Suprapubic skin (tissue), 4 donors: Measurements from ENCODE around the gene NRXN3. TPM values are rescaled to one million over a fixed set of nuclear protein-coding genes. Genes with fewer than 3 reads are reported as not detected.

ENCODE experiments used
- DNase-seq, 2 donors: peaks; one replicate each; pipeline ENCODE4 v3.0.0-alpha.2; 2019; ENCODE audit warnings: low spot score in 2 of 2
- H3K27ac ChIP-seq: fragments of 200-600 bp; sonication (generic); one replicate; pipeline ENCODE4 v1.5.1; 2019
- H3K27me3 ChIP-seq: fragments of 200-600 bp; sonication (generic); one replicate; pipeline ENCODE4 v1.5.1; 2019
- H3K36me3 ChIP-seq: fragments of 200-600 bp; sonication (generic); one replicate; pipeline ENCODE4 v1.5.1; 2019
- H3K4me1 ChIP-seq: fragments of 200-600 bp; sonication (generic); one replicate; pipeline ENCODE4 v1.5.1; 2019
- H3K4me3 ChIP-seq: fragments of 200-600 bp; sonication (generic); one replicate; pipeline ENCODE4 v1.5.1; 2019; ENCODE audit warnings: mild to moderate bottlenecking
- H3K9me3 ChIP-seq: fragments of 200-600 bp; sonication (generic); one replicate; pipeline ENCODE4 v1.5.1; 2019
- CTCF ChIP-seq, 2 donors: fragments of 200-600 bp in 1 of 2; fragments of 450-650 bp in 1 of 2; sonication (generic) in 1 of 2; IDR thresholded peaks; one replicate each; pipeline ENCODE4 v1.5.1; 2016 to 2019; ENCODE audit warnings: antibody characterized with exemption in 2 of 2, mild to moderate bottlenecking in 1 of 2, moderate library complexity in 1 of 2
- EP300 ChIP-seq: sonication (generic); formaldehyde crosslinking; IDR thresholded peaks from one replicate; pipeline ENCODE4 v1.6.1; 2017; ENCODE audit warnings: antibody characterized with exemption
- POLR2A ChIP-seq, 2 donors: fragments of 450-650 bp; IDR thresholded peaks; one replicate each; pipeline ENCODE4 v1.6.1; 2017; ENCODE audit warnings: antibody characterized with exemption in 2 of 2, mild to moderate bottlenecking in 2 of 2, moderate library complexity in 2 of 2
- POLR2AphosphoS5 ChIP-seq, 3 donors: sonication (generic); formaldehyde crosslinking; IDR thresholded peaks; one replicate each; pipeline ENCODE4 v1.6.1; 2017; ENCODE audit warnings: antibody characterized with exemption in 3 of 3
- WGBS: methylation state at CpG from one replicate; pipeline ENCODE4 v1.1.5; 2018; 5-methylcytosine and 5-hydroxymethylcytosine counted together
- total RNA-seq, 4 donors: library from RNA; depleted of rRNA; stranded (reverse); fragments of >200 nt; gene quantifications; one replicate each; pipeline ENCODE4 v1.1.0, GENCODE V29; 2016

Gene NRXN3
- total RNA-seq, 4 donors from 2014 or later, result 0.79 to 4.3 (median 3.3) TPM

- no peaks in the 10 kb centered on the region for H3K36me3 ChIP-seq
- H3K9me3 ChIP-seq, result no peaks in the 10 kb centered on the region
- TF ChIP-seq EP300, result no peak
- TF ChIP-seq CTCF (IDR thresholded peaks at IDR 0.05), result no peak
- no peak for TF ChIP-seq POLR2A (IDR thresholded peaks at IDR 0.05)
- no peak for TF ChIP-seq POLR2AphosphoS5 (IDR thresholded peaks at IDR 0.05)
- no peak overlapping the region for H3K4me3 ChIP-seq
- no peaks in the 10 kb centered on the region for H3K4me1 ChIP-seq
- H3K27me3 ChIP-seq, result no peaks in the 10 kb centered on the region
- H3K27ac ChIP-seq, result no peak overlapping the region
- DNase-seq, result no peak
- WGBS, result 52% methylated on average over 3 of the region's 3 CpGs
Measured at GRCh38 chr14:78638926-78639325, 468.8 kb downstream of the NRXN3 start.

- H3K9me3 ChIP-seq, result no peaks in the 10 kb centered on the region
- H3K4me3 ChIP-seq, result no peak overlapping the region
- TF ChIP-seq EP300 (no peak), POLR2A (IDR thresholded peaks at IDR 0.05) (no peak), POLR2AphosphoS5 (IDR thresholded peaks at IDR 0.05) (no peak), CTCF (IDR thresholded peaks at IDR 0.05) (no peak)
- H3K27ac ChIP-seq, result no peak overlapping the region
- 77% methylated on average over 22 of the region's 22 CpGs for WGBS
- no peaks in the 10 kb centered on the region for H3K4me1 ChIP-seq
- DNase-seq, result no peak
- no peaks in the 10 kb centered on the region for H3K27me3 ChIP-seq
- H3K36me3 ChIP-seq, result no peaks in the 10 kb centered on the region
Measured at GRCh38 chr14:78644824-78645559, 474.8 kb downstream of the NRXN3 start.

- Histone ChIP-seq H3K9me3 (no peaks in the 10 kb centered on the region), H3K36me3 (no peaks in the 10 kb centered on the region), H3K4me1 (no peaks in the 10 kb centered on the region), H3K27ac (no peak overlapping the region), H3K27me3 (no peaks in the 10 kb centered on the region), H3K4me3 (no peak overlapping the region)
- no peak for TF ChIP-seq POLR2AphosphoS5 (IDR thresholded peaks at IDR 0.05)
- TF ChIP-seq CTCF (IDR thresholded peaks at IDR 0.05), result no peak
- no peak for TF ChIP-seq POLR2A (IDR thresholded peaks at IDR 0.05)
- TF ChIP-seq EP300, result no peak
- no peak for DNase-seq
- 97% methylated on average over 1 of the region's 1 CpG for WGBS
Measured at GRCh38 chr14:78652727-78653126, 482.6 kb downstream of the NRXN3 start.

GRCh38 chr14:78653173-78653572, 483.0 kb downstream of the NRXN3 start:
- Histone ChIP-seq H3K27me3 (no peaks in the 10 kb centered on the region), H3K4me3 (no peak overlapping the region), H3K9me3 (no peaks in the 10 kb centered on the region), H3K4me1 (no peaks in the 10 kb centered on the region), H3K36me3 (no peaks in the 10 kb centered on the region), H3K27ac (no peak overlapping the region)
- DNase-seq, result no peak
- TF ChIP-seq POLR2AphosphoS5 (IDR thresholded peaks at IDR 0.05) (no peak), POLR2A (IDR thresholded peaks at IDR 0.05) (no peak), EP300 (no peak)
- WGBS, result 84% methylated on average over 1 of the region's 1 CpG

GRCh38 chr14:78657451-78657850, 487.3 kb downstream of the NRXN3 start:
- no peaks in the 10 kb centered on the region for H3K36me3 ChIP-seq
- H3K4me3 ChIP-seq, result no peak overlapping the region
- H3K9me3 ChIP-seq, result no peaks in the 10 kb centered on the region
- TF ChIP-seq EP300 (no peak), CTCF (IDR thresholded peaks at IDR 0.05) (no peak), POLR2A (IDR thresholded peaks at IDR 0.05) (no peak), POLR2AphosphoS5 (IDR thresholded peaks at IDR 0.05) (no peak)
- no peak for DNase-seq
- no peaks in the 10 kb centered on the region for H3K27me3 ChIP-seq
- no peak overlapping the region for H3K27ac ChIP-seq
- 67% methylated on average over 4 of the region's 4 CpGs for WGBS
- H3K4me1 ChIP-seq, result no peaks in the 10 kb centered on the region
